ENCODE measurements around the gene SLC16A9.
"Not testable (repeated sequence)": the region's sequence is repeated elsewhere in the genome, so short reads cannot be mapped to it uniquely, and the experiment has no call there.

The SLC16A9 gene

DNA sequence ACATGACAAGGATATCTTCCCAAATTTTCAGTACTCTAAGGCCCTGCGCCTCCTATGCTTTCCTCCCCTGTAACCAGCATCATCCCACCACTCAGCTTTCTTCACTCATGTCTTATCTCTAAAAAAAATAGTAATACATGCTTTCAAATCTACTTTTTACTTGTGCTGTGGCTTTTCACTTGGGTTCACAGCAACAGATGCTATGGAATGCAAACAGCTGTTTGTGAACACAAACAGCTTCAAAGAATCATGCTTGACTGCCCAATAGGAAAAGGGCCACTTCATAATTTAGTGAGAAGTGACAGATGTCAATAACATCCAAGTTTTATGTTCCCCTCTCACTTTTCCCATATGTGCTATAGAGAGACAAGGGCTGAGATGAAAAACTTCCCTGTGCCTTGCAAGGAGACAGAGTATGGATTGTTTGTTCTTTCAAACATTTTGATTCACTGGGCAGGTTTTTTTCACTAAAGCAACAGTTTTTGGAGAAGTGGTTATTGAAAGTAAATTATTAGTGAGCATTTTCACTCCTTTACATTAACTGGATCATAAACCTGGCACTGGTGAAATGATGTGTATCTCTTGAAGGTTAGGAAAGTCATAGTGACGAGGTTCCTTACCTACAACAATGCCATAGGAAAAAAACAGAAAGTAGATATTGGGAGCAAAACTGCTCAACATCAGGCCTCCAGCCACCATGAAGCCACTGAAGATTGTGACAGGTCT lies 37.3 kb downstream of the SLC16A9 start:
- DNase-seq: no peak

- no peak for DNase-seq
Observed at GRCh38 chr10:59670269-59670668, 39.4 kb downstream of the SLC16A9 start.

GRCh38 chr10:59668096-59668495 lies 41.6 kb downstream of the SLC16A9 start:
- DNase-seq: no peak

DNA sequence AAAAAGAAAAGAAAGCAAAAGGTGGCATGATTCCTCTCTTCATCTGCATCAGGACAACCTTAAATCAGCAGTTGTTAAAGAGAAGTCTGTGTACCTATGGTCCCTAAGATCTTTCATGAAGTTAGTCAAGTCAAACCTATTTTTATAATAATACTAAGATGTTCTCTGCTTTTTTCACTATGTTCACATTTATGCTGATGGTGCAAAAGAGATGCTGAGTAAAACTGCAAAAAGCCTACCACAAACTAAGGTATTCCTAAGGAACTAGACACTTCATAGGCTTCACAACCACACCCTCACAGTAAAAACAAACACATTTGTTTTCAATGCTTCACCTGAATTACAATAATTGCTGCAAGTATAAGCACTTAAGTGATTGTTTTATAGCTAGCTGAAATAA lies 43.3 kb downstream of the SLC16A9 start:
- DNase-seq: no peak

- not testable (repeated sequence) for DNase-seq
Observed at GRCh38 chr10:59663213-59663612, 46.4 kb downstream of the SLC16A9 start.

GRCh38 chr10:59657724-59658123 lies 51.9 kb downstream of the SLC16A9 start:
- no peak for DNase-seq

GRCh38 chr10:59655309-59655708 lies 54.3 kb downstream of the SLC16A9 start:
- no peak for DNase-seq

- DNase-seq: peak; percentile 51
Observed at GRCh38 chr10:59654007-59654406, 55.6 kb downstream of the SLC16A9 start.

- no peak for DNase-seq
Observed at GRCh38 chr10:59651902-59652301, 57.7 kb downstream of the SLC16A9 start.

GRCh38 chr10:59649606-59650346 lies 59.9 kb downstream of the SLC16A9 start:
- DNase-seq: no peak

- no peak for DNase-seq
Observed at GRCh38 chr10:59648711-59649201, 60.9 kb downstream of the SLC16A9 start.

DNA sequence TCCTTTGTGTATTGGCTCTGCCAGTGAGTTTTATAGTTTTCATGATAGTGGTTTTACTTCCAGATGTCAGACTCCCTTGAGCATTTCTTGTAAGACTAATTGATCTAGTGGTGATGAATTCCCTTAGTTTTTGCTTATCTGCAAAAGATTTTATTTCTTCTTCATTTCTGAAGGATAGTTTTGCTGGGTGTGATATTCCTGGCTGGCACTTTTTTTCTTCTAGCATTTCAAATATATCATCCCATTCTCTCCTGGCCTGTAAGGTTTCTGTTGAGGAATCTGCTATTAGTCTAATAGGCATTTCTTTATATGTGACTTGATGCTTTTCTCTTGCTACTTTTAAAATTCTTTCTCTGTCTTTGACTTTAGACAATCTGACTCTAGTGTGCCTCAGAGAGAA lies 64.8 kb downstream of the SLC16A9 start:
- no peak for DNase-seq

GRCh38 chr10:59641688-59642087 lies 68.0 kb downstream of the SLC16A9 start:
- DNase-seq: not testable (repeated sequence)

DNA sequence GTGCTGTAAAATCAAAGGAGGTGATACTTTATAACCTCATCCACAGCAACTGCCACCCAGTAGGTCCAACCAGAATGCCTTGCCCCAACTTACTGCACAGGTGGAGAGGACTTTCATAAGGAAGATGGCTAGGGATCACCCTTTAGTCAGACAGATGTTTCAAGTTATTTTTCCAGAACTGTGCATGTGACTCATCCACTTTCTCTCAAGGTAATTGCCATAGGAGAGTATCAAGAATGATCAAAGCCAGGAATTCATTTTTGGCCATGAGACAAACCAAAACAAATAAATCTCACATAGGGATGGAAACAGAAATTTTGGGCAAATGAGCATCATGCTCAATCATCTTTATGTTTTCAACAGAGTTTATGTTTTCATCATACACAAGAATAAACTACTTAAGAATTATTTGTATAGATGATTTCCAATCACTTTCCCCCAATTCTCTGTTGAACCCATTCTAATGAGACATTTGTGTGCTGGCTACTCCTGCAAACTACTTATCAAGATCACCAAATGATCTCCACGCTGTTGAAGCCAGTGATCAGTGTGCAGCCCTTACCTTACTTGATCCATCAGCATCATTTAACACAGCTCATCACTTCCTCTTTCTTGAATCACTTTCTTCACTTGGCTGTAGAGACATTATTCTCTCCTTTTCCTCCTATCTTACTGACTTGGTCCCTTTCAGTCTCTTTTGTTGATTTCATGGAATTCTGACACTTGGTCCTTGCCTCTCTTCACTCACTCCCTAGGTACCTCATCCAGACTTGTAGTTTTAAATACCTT lies 74.0 kb downstream of the SLC16A9 start:
- no peak for DNase-seq

DNA sequence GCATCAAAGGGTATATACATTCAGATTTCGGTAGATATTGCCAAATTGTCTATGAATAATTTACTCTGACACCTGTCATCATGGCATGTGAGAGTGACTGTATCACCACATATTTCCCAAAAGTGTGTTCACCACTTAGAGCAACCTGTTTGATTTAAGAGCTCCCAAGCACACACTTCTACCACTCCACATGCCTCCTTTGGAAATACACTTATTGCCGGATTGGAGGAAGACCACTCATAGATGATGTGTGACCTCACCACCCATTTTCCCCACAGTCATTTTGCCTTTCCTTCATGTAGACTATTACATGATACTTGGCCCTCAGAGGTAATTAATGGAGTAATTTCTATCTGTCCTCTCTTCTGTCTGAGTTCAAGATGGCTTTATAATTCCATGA lies 75.5 kb downstream of the SLC16A9 start:
- no peak for DNase-seq

DNA sequence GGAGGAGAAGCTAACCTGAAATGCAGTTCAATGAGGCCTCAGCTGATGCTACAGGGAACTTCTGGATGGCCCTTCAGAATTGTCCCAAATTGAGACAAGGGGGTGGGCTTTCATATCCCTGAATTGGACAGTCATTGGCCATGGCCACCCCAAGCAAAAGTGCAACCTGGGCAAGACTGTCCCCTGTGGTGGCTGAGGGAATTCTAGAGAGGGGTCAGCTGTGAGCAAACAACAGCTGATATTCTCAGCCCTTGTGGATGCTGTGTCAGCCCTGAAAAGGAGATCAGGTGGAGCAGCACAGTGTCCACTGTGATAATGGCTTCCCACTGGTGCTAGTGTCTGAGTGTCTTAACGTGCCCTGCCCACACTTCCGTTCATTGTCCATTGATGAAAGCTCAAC lies 76.6 kb downstream of the SLC16A9 start:
- DNase-seq: no peak

DNA sequence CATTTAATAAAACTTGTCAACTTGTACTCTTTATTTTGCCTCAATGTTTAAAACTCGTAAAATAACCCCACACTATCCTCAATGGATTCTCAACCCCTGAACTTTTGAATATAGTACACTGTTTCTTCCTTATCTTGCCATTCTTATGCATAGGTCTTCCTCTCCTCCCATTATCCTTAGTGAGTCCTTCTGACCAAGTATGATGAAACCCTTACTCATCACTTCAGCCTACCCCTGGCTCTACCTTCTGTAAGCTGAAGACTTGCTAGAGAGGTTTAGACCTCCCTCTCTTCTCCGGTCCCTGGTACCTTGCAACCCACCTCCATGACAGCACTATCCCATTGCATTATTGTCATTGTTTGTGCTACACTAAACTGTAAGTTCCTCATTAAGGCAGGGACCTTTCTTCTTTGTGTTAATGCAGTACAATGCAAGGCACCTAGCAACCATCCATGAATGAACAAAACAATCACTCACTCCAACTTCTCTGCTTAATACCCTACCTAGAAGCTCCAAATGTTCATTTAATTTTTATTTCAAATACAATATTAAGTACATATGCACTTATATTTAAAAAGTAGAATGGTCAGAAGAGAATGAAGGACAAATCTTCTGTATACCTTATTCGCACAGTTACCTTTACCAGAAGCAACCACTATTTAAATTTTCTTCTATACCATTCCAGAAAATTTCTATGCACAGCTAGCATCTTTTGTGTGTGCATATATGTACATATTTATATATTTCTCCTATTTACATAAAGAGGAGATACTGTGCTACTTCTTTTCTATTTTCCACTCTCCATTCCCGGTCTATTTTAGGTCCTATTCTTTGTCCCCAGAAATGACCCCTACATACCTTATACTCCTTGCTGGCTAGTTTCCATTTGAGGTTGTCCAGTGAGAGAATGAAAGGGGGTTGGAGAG lies 77.5 kb downstream of the SLC16A9 start:
- DNase-seq: no peak

- DNase-seq: no peak
Observed at GRCh38 chr10:59631237-59631636, 78.4 kb downstream of the SLC16A9 start.

- DNase-seq: no peak
Observed at GRCh38 chr10:59628965-59629364, 80.7 kb downstream of the SLC16A9 start.

DNA sequence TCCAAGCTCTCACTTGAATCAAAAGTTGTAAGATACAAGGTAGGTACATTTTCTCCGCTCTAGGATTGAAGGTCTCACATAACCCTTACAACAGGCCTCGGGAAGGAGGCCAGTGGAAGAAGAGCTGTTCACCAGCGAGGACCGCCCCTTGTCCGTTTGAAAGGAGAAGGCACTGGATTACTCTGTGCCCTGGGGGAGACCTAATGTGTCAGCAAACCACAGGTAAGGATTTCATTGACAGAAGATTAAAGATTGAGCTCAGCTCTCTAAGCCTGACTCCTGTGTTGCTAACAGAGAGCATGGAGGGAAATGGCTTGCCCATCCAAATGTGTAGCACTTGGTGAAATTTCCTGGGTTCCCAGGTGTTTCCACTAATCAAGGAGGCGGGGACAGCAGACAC lies 81.2 kb downstream of the SLC16A9 start:
- DNase-seq: no peak

DNA sequence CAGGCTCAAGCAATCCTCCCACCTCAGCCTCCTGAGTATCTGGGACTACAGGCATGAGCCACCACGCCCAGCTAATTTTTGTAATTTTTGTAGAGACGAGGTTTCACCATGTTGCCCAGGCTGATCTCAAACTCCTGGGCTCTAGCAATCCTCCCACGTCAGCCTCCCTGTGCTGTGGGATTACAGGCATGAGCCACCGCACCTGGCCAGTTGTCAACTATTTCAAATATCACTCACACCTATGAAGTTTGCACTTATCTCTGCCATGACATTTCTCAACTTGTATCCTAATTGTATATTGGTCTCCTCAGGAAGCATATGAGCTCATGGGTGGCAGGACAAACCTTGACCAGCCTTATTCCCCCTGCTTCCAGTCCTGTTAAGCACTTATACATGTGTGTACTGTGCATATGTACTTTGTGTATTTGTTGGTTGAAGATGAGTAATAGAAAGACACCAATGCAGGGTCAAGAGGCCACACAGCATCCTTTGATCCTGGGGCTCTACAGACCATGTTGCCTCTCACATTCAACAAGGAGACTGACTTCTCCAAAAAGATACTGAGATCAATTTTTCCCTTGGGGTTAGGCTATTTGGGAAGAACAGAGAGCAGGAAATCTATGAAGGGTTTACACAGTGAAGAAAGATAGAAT lies 82.2 kb downstream of the SLC16A9 start:
- DNase-seq: no peak

DNA sequence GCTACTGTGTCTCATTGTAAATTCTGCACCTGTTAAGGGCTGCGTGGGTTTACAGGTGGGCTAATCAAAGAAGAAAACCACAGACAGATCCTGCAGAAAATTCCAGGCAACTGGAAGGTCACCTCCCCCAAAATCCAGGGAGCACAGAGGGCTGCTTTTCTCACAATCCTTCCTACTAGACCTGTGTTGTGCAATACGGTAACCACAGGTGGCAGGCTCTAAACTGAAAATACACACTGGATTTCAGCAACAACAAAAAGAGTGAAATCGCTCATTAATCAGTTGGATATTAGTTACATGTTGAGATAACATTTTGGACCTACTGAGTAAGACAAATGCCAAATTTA lies 83.2 kb downstream of the SLC16A9 start:
- no peak for DNase-seq
